PC-9 (cell line): Measurements from ENCODE around the gene FZD8. TPM values are rescaled to one million over a fixed set of nuclear protein-coding genes. Genes with fewer than 3 reads are reported as not detected.

ENCODE experiments used
- BruUV-seq: library from RNA; stranded (reverse); fragments of 400-500 nt; replicated peaks from 2 replicates; lab custom pipeline; 2021; lab: Mats Ljungman, UMichigan
- CTCF ChIA-PET: fragments of 300-600 bp; sonication (Branson Sonifier 250); formaldehyde crosslinking; loops from one replicate; lab custom pipeline; 2022; ENCODE audit warnings: antibody characterized with exemption; lab: Charles Lee
- POLR2A ChIA-PET: fragments of 300-600 bp; sonication (Branson Sonifier 250); formaldehyde crosslinking; loops from one replicate; lab custom pipeline; 2022; ENCODE audit warnings: antibody characterized with exemption; ENCODE audit not compliant: unreplicated experiment; lab: Charles Lee
- DNase-seq, 2 experiments: peaks; one replicate each; pipeline versions ENCODE4 v3.0.0 to v3.0.0-alpha.2; 2015 to 2022; ENCODE audit warnings: mixed read lengths in 1 of 2
- H2AFZ ChIP-seq: fragments of 200-600 bp; sonication (generic); 2 replicates; pipeline ENCODE4 v1.8.1; 2017; ENCODE audit warnings: antibody characterized with exemption
- H3F3A ChIP-seq: fragments of 200-600 bp; sonication (generic); 2 replicates; pipeline ENCODE4 v1.8.1; 2017; ENCODE audit warnings: antibody characterized with exemption, mild to moderate bottlenecking, low read depth; ENCODE audit not compliant: insufficient read depth
- H3K27ac ChIP-seq: fragments of 200-600 bp; sonication (generic); 2 replicates; pipeline ENCODE4 v1.6.1; 2016; ENCODE audit warnings: mixed run types
- H3K27me3 ChIP-seq: fragments of 200-600 bp; sonication (generic); 2 replicates; pipeline ENCODE4 v1.6.1; 2016; ENCODE audit warnings: low read depth, mixed run types; ENCODE audit not compliant: insufficient read depth
- H3K36me3 ChIP-seq: fragments of 200-600 bp; sonication (generic); 2 replicates; pipeline ENCODE4 v1.6.1; 2016; ENCODE audit warnings: low read depth, mixed run types
- H3K4me1 ChIP-seq: fragments of 200-600 bp; sonication (generic); replicated peaks from 2 replicates; pipeline ENCODE4 v1.6.1; 2016; ENCODE audit warnings: mixed run types; ENCODE audit not compliant: insufficient read depth
- H3K4me2 ChIP-seq: fragments of 200-600 bp; sonication (generic); 2 replicates; pipeline ENCODE4 v1.6.1; 2017; ENCODE audit warnings: mixed run types
- H3K4me3 ChIP-seq: fragments of 200-600 bp; sonication (generic); 2 replicates; pipeline ENCODE4 v1.6.1; 2016; ENCODE audit warnings: mixed run types
- H3K79me2 ChIP-seq: fragments of 200-600 bp; sonication (generic); 2 replicates; pipeline ENCODE4 v1.6.1; 2017; ENCODE audit warnings: low read depth, mixed run types
- H3K9me2 ChIP-seq: fragments of 200-600 bp; sonication (generic); 2 replicates; pipeline ENCODE4 v1.8.1; 2017; ENCODE audit warnings: mild to moderate bottlenecking; ENCODE audit not compliant: insufficient read depth
- H3K9me3 ChIP-seq: fragments of 200-600 bp; sonication (generic); 2 replicates; pipeline ENCODE4 v1.8.1; 2016; ENCODE audit warnings: low read depth; ENCODE audit not compliant: insufficient read depth
- H4K20me1 ChIP-seq: fragments of 200-600 bp; sonication (generic); 2 replicates; pipeline ENCODE4 v1.8.1; 2017; ENCODE audit not compliant: insufficient read depth
- EZH2 ChIP-seq: fragments of 200-600 bp; sonication (generic); IDR thresholded peaks from 2 replicates; pipeline ENCODE4 v1.8.0; 2017; ENCODE audit warnings: antibody characterized with exemption, low read depth
- intact Hi-C: fragments of 100-400 bp; cut with micrococcal nuclease; formaldehyde crosslinking; loops from one replicate; pipeline ENCODE4 v1.10.0; 2022; ENCODE audit not compliant: unreplicated experiment
- total RNA-seq: library from RNA; stranded (reverse); gene quantifications from 2 replicates; pipeline ENCODE4 v1.2.3, GENCODE V29; 2021
- TF ChIP-seq, protein P1 (sequence below): fragments of 200-600 bp; sonication (generic); conservative IDR thresholded peaks from 2 replicates; pipeline ENCODE4 v1.6.1; 2017; ENCODE audit warnings: mixed run types, antibody characterized with exemption, mild to moderate bottlenecking, moderate library complexity

FZD8 gene
- total RNA-seq, 1 experiment from 2014 or later, result not detected

DNA sequence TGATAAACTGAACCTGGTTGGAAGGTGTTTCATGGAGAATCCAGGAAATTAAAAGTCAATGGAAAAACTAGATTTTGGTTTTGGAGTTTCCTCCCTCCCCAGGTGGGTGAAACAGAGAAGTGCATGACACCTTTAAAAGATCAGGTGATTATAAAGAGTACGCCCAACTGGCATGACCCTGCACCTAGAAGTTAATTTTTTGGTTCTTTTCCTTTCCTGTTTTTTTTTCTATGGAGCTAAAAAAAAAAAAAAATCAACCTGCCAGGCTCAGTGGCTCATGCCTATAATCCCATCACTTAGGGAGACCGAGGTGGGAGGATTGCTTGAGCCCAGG lies 29.0 kb downstream of the FZD8 start:
- no peaks in the 10 kb centered on the region for H4K20me1 ChIP-seq
- H3K79me2 ChIP-seq, result no peaks in the 10 kb centered on the region
- no peak overlapping the region for H2AFZ ChIP-seq
- H3F3A ChIP-seq, result no peaks in the 10 kb centered on the region
- H3K4me1 ChIP-seq, result no peaks in the 10 kb centered on the region
- BruUV-seq, result no TSS peak
- H3K9me2 ChIP-seq, result no peaks in the 10 kb centered on the region
- no peak for TF ChIP-seq EZH2
- TF ChIP-seq, protein P1, sequence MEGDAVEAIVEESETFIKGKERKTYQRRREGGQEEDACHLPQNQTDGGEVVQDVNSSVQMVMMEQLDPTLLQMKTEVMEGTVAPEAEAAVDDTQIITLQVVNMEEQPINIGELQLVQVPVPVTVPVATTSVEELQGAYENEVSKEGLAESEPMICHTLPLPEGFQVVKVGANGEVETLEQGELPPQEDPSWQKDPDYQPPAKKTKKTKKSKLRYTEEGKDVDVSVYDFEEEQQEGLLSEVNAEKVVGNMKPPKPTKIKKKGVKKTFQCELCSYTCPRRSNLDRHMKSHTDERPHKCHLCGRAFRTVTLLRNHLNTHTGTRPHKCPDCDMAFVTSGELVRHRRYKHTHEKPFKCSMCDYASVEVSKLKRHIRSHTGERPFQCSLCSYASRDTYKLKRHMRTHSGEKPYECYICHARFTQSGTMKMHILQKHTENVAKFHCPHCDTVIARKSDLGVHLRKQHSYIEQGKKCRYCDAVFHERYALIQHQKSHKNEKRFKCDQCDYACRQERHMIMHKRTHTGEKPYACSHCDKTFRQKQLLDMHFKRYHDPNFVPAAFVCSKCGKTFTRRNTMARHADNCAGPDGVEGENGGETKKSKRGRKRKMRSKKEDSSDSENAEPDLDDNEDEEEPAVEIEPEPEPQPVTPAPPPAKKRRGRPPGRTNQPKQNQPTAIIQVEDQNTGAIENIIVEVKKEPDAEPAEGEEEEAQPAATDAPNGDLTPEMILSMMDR, result no peak
- no peak overlapping the region for H3K27ac ChIP-seq
- no peak overlapping the region for H3K4me2 ChIP-seq
- ChIA-PET CTCF (no interaction called here), POLR2A (no interaction called here)
- H3K36me3 ChIP-seq, result no peaks in the 10 kb centered on the region
- no peaks in the 10 kb centered on the region for H3K9me3 ChIP-seq
- intact Hi-C loops, result no loop called here
- no peak overlapping the region for H3K4me3 ChIP-seq
- H3K27me3 ChIP-seq, result peaks cover 36% of the 10 kb centered on the region; the same call in 1 of the 2 replicates
- no peak for DNase-seq

DNA sequence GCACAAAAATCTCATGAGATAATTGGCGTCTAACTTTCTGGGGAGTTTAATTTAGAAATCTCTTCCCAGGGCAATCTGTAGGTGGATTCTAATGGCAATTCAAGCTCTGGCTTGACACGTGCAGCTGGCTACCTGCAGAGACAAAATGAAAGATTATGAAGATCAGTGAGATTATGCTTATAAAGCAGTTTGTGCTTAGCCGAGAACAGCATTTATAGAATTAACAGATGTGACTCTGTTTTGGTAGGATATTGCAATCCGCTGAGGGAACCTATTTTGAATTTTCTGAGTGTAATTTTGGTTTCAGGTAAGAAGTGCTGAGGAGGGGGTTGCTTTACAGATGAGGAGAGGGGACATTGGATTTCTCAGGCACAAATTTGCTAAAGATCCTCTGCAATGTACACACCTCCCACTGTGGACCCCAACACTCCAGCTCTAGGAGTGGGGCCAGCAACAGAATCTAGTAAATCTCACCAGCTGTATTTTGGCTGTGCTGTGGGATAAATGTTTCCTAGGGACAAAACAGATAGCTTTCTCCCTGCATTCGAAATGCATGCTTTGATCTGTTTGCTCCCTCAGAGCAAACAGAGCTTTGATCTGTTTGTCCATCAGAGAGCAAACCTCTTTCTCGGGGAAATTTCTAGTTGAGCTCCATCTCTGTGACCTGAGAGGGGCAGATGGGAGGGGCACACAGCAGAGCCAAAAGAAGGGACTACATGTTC lies 29.6 kb downstream of the FZD8 start:
- Histone ChIP-seq H3K27ac (no peak overlapping the region), H3K36me3 (no peaks in the 10 kb centered on the region), H3F3A (no peaks in the 10 kb centered on the region), H2AFZ (no peak overlapping the region), H3K9me2 (no peaks in the 10 kb centered on the region), H3K9me3 (no peaks in the 10 kb centered on the region), H3K4me3 (no peak overlapping the region), H3K4me2 (no peak overlapping the region), H3K27me3 (peaks cover 36% of the 10 kb centered on the region; the same call in 1 of the 2 replicates), H3K79me2 (no peaks in the 10 kb centered on the region), H3K4me1 (no peaks in the 10 kb centered on the region), H4K20me1 (no peaks in the 10 kb centered on the region)
- no peak for DNase-seq
- TF ChIP-seq EZH2, result no peak
- TF ChIP-seq, protein P1, result no peak
- CTCF ChIA-PET, result no interaction called here
- POLR2A ChIA-PET, result interaction anchor here (0.6 kb wide), 1 partner anchor 442 kb away, joined by 4 read pairs; no protein-coding TSS in a partner anchor
- intact Hi-C loops, result no loop called here
- no TSS peak for BruUV-seq

DNA sequence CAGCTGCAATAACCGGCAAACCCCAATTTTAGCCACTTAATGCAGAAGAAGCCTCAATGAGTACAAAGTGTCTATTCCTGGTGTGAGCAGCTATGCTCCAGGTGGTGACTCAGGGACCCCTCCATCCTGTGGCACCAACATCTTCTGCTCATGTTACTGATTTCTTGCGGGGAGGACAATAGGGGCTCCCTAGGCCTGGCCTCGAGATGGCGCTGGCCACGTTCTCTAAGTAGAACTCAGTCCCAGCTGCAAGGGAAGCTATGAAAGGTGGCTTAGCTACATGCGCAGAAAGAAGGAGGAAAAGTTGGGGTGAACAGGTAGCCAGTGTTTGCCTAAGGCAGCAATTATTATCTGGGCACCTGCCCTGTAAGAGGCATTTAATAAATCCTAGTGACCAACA lies 30.3 kb downstream of the FZD8 start:
- Histone ChIP-seq H3K27ac (no peak overlapping the region), H3K4me3 (no peak overlapping the region), H3K36me3 (no peaks in the 10 kb centered on the region), H3K4me2 (no peak overlapping the region), H3K4me1 (no peaks in the 10 kb centered on the region), H3K27me3 (peaks cover 29% of the 10 kb centered on the region; the same call in 1 of the 2 replicates), H3K79me2 (no peaks in the 10 kb centered on the region), H3F3A (no peaks in the 10 kb centered on the region), H2AFZ (no peak overlapping the region), H3K9me3 (no peaks in the 10 kb centered on the region), H4K20me1 (no peaks in the 10 kb centered on the region), H3K9me2 (no peaks in the 10 kb centered on the region)
- intact Hi-C loops, result no loop called here
- no peak for DNase-seq
- CTCF ChIA-PET, result no interaction called here
- TF ChIP-seq EZH2, result no peak
- TF ChIP-seq, protein P1, result no peak
- POLR2A ChIA-PET, result no interaction called here
- no TSS peak for BruUV-seq
